Neural cell (in vitro differentiated cells): ENCODE measurements around the gene TGFA.

Source experiments
- CTCF ChIP-seq: fragments of 450-650 bp; IDR thresholded peaks from 2 replicates; pipeline ENCODE4 v1.5.1; 2014; ENCODE audit warnings: antibody characterized with exemption, mild to moderate bottlenecking, moderate library complexity; ENCODE audit not compliant: poor library complexity, severe bottlenecking
- EP300 ChIP-seq: fragments of 450-650 bp; conservative IDR thresholded peaks from 2 replicates; pipeline ENCODE4 v1.6.1; 2014; ENCODE audit warnings: antibody characterized with exemption, mild to moderate bottlenecking, moderate library complexity; ENCODE audit not compliant: poor library complexity, severe bottlenecking
- EZH2 ChIP-seq: fragments of 200-600, 300-800 bp; shearing (Covaris generic), sonication (generic); IDR thresholded peaks from 2 replicates; pipeline ENCODE4 v1.6.1; 2014; ENCODE audit warnings: antibody characterized with exemption, low read length, borderline replicate concordance, mild to moderate bottlenecking; ENCODE audit not compliant: insufficient read depth, poor library complexity, severe bottlenecking
- MXI1 ChIP-seq: fragments of 450-650 bp; conservative IDR thresholded peaks from 2 replicates; pipeline ENCODE4 v1.6.1; 2014; ENCODE audit warnings: antibody characterized with exemption, mild to moderate bottlenecking; ENCODE audit not compliant: poor library complexity, severe bottlenecking
- POLR2AphosphoS5 ChIP-seq: IDR thresholded peaks from 2 replicates; pipeline ENCODE4 v1.6.1; 2012
- TAF1 ChIP-seq: IDR thresholded peaks from 2 replicates; pipeline ENCODE4 v1.6.1; 2012; ENCODE audit warnings: low read depth

GRCh38 chr2:70469961-70470360 is 83.7 kb downstream of the TGFA start:
- TF ChIP-seq TAF1 (no peak), CTCF (no peak), EP300 (no peak), EZH2 (no peak), POLR2AphosphoS5 (no peak), MXI1 (no peak)
